K562 treated with DMSO at 1 percent for 4 hours (cell line): ENCODE results near the gene ZFR. TPM values are rescaled to one million over a fixed set of nuclear protein-coding genes. Genes with fewer than 3 reads are reported as not detected.

Source experiments
- total RNA-seq: library from RNA; unstranded; fragments of 300-600 nt; gene quantifications from 2 replicates; pipeline ENCODE4 v1.2.3, GENCODE V29; 2022; ENCODE audit not compliant: insufficient read depth

The ZFR gene
- total RNA-seq = 56.7 and 61.6 TPM in 2 replicates

GRCh38 chr5:32444431-32445286 is at the start of gene ZFR:
Gene ZFR, minus strand, starts transcription at chr5:32444740. Its CDS starts 82 bp downstream, at chr5:32444658.

GRCh38 chr5:32312595-32313332 is 131.8 kb downstream of the ZFR start, which contains the start of gene MTMR12:
Gene MTMR12, minus strand, starts transcription at chr5:32312939. Its CDS starts 101 bp downstream, at chr5:32312838.

Other genes starting within 250 kb of the ZFR start
- 10.1 and 10.6 TPM in 2 replicates for gene MTMR12, start 131.8 kb downstream of the ZFR start, total RNA-seq
- gene SUB1, start 140.8 kb upstream of the ZFR start, total RNA-seq = 90.2 and 153 TPM in 2 replicates